ENCODE results near the gene CEP78. TPM values are rescaled to one million over a fixed set of nuclear protein-coding genes. Genes with fewer than 3 reads are reported as not detected.

The CEP78 gene
- total RNA-seq, 6 experiments from 2014 or later, result 5.5 to 10.4 (median 8.7) TPM

- 50% methylated on average over 4 of the region's 4 CpGs for WGBS (ENCODE audit: insufficient coverage, low coverage, low lambda C conversion rate, missing lambda C conversion rate)
Measured at GRCh38 chr9:78207901-78208300, 28.0 kb upstream of the CEP78 start.

GRCh38 chr9:78209127-78209526 lies 26.7 kb upstream of the CEP78 start:
- intact Hi-C loops (cut with DNase I), result no loop called here
- WGBS (ENCODE audit: insufficient coverage, low coverage, low lambda C conversion rate, missing lambda C conversion rate), result 89% methylated on average over 7 of the region's 7 CpGs
- TF ChIP-seq, protein P1, sequence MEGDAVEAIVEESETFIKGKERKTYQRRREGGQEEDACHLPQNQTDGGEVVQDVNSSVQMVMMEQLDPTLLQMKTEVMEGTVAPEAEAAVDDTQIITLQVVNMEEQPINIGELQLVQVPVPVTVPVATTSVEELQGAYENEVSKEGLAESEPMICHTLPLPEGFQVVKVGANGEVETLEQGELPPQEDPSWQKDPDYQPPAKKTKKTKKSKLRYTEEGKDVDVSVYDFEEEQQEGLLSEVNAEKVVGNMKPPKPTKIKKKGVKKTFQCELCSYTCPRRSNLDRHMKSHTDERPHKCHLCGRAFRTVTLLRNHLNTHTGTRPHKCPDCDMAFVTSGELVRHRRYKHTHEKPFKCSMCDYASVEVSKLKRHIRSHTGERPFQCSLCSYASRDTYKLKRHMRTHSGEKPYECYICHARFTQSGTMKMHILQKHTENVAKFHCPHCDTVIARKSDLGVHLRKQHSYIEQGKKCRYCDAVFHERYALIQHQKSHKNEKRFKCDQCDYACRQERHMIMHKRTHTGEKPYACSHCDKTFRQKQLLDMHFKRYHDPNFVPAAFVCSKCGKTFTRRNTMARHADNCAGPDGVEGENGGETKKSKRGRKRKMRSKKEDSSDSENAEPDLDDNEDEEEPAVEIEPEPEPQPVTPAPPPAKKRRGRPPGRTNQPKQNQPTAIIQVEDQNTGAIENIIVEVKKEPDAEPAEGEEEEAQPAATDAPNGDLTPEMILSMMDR (IDR thresholded peaks at IDR 0.05), result no peak
- no peak for TF ChIP-seq POLR2A (IDR thresholded peaks at IDR 0.05)

More at GRCh38 chr9:78207901-78208300, 28.0 kb upstream of the CEP78 start:
- no peak for ATAC-seq
- DNase-seq, result no peak
- intact Hi-C loops (cut with DNase I), result no loop called here
- Histone ChIP-seq H3K27me3 (no peaks in the 10 kb centered on the region), H3K9me3 (no peaks in the 10 kb centered on the region), H3K27ac (no peak overlapping the region), H3K36me3 (no peaks in the 10 kb centered on the region), H3K4me1 (no peaks in the 10 kb centered on the region), H3K4me3 (no peak overlapping the region)
- TF ChIP-seq POLR2A (IDR thresholded peaks at IDR 0.05), result no peak
- TF ChIP-seq, protein P1 (IDR thresholded peaks at IDR 0.05), result no peak

GRCh38 chr9:78210841-78211301 lies 25.0 kb upstream of the CEP78 start:
- no peaks in the 10 kb centered on the region for H3K9me3 ChIP-seq
- intact Hi-C loops (cut with DNase I), result no loop called here
- 68% methylated on average over 4 of the region's 4 CpGs for WGBS (ENCODE audit: insufficient coverage, low coverage, low lambda C conversion rate, missing lambda C conversion rate)

More at GRCh38 chr9:78209127-78209526, 26.7 kb upstream of the CEP78 start:
- Histone ChIP-seq H3K27ac (no peak overlapping the region), H3K4me3 (no peak overlapping the region), H3K9me3 (no peaks in the 10 kb centered on the region), H3K27me3 (no peaks in the 10 kb centered on the region), H3K36me3 (no peaks in the 10 kb centered on the region), H3K4me1 (no peaks in the 10 kb centered on the region)
- DNase-seq (no peak), ATAC-seq (no peak)

DNA sequence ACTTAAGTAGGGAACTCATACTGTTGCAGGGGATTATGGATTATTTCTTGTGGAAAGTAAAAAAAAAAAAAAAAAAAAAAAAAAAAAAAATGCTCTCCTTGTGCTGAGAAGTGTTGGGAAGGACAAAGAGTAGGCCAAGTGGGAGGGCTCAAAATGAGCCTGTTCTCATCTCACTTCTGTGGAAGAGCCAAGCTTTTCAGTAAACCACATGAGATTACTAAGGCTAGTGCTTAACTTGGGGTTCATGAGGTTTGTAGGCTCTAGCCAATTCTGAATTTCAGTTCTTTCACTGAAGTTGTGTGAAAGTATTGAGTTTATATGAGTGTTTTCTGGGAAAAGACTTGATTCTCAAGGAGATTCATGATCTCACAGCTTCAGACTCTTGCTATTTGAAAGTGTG lies 23.0 kb upstream of the CEP78 start:
- H3K27ac ChIP-seq, result no peak overlapping the region
- no peaks in the 10 kb centered on the region for H3K4me1 ChIP-seq
- no peaks in the 10 kb centered on the region for H3K9me3 ChIP-seq
- intact Hi-C loops (cut with DNase I), result no loop called here
- ATAC-seq (no peak), DNase-seq (no peak)
- H3K4me3 ChIP-seq, result no peak overlapping the region
- H3K36me3 ChIP-seq, result no peaks in the 10 kb centered on the region
- TF ChIP-seq POLR2A (IDR thresholded peaks at IDR 0.05), result no peak
- TF ChIP-seq, protein P1 (IDR thresholded peaks at IDR 0.05), result no peak
- H3K27me3 ChIP-seq, result no peaks in the 10 kb centered on the region

More at GRCh38 chr9:78210841-78211301, 25.0 kb upstream of the CEP78 start:
- H3K36me3 ChIP-seq, result no peaks in the 10 kb centered on the region
- ATAC-seq (peak in 1 of 4 donors; percentile 21), DNase-seq (no peak)
- H3K27me3 ChIP-seq, result no peaks in the 10 kb centered on the region
- no peak overlapping the region for H3K27ac ChIP-seq
- TF ChIP-seq, protein P1 (IDR thresholded peaks at IDR 0.05), result no peak
- no peak for TF ChIP-seq POLR2A (IDR thresholded peaks at IDR 0.05)
- no peak overlapping the region for H3K4me3 ChIP-seq
- H3K4me1 ChIP-seq, result no peaks in the 10 kb centered on the region

- H3K9me3 ChIP-seq, result no peaks in the 10 kb centered on the region
- H3K4me3 ChIP-seq, result no peak overlapping the region
- no peaks in the 10 kb centered on the region for H3K36me3 ChIP-seq
- ATAC-seq (peak in 3 of 4 donors; percentile 32 to 72 (median 65)), DNase-seq (no peak)
- WGBS (ENCODE audit: insufficient coverage, low coverage, low lambda C conversion rate, missing lambda C conversion rate), result 11% methylated on average over 4 of the region's 4 CpGs
- no peak overlapping the region for H3K27ac ChIP-seq
- no peaks in the 10 kb centered on the region for H3K4me1 ChIP-seq
- intact Hi-C loops (cut with DNase I), result no loop called here
- no peak for TF ChIP-seq POLR2A (IDR thresholded peaks at IDR 0.05)
- TF ChIP-seq, protein P1 (IDR thresholded peaks at IDR 0.05), result peak in 3 of 4 donors; percentile 22 to 24 (median 24)
- no peaks in the 10 kb centered on the region for H3K27me3 ChIP-seq
Measured at GRCh38 chr9:78213712-78214111, 22.2 kb upstream of the CEP78 start.

All from right lobe of liver (tissue), 6 donors.